Fibroblast of villous mesenchyme (primary cell): ENCODE measurements around the gene UBTD2. TPM values are rescaled to one million over a fixed set of nuclear protein-coding genes. Genes with fewer than 3 reads are reported as not detected.

Experiments used
- DNase-seq: peaks from one replicate; pipeline ENCODE4 v3.0.0-alpha.2; 2010; ENCODE audit warnings: low read depth
- H3K4me3 ChIP-seq: 2 replicates; pipeline ENCODE4 v1.5.1; 2011; ENCODE audit warnings: low read depth, mild to moderate bottlenecking, low read length
- total RNA-seq: library from RNA; depleted of rRNA; stranded (reverse); fragments of >200 nt; gene quantifications from 2 replicates; pipeline ENCODE4 v1.2.3, GENCODE V29; 2012
- TF ChIP-seq, protein P1 (sequence below): IDR thresholded peaks from 2 replicates; pipeline ENCODE4 v1.5.1; 2012; ENCODE audit warnings: low read depth, mild to moderate bottlenecking, low read length; ENCODE audit not compliant: insufficient read depth

UBTD2 gene
- total RNA-seq, 1 donor, result 23.7 TPM

DNA sequence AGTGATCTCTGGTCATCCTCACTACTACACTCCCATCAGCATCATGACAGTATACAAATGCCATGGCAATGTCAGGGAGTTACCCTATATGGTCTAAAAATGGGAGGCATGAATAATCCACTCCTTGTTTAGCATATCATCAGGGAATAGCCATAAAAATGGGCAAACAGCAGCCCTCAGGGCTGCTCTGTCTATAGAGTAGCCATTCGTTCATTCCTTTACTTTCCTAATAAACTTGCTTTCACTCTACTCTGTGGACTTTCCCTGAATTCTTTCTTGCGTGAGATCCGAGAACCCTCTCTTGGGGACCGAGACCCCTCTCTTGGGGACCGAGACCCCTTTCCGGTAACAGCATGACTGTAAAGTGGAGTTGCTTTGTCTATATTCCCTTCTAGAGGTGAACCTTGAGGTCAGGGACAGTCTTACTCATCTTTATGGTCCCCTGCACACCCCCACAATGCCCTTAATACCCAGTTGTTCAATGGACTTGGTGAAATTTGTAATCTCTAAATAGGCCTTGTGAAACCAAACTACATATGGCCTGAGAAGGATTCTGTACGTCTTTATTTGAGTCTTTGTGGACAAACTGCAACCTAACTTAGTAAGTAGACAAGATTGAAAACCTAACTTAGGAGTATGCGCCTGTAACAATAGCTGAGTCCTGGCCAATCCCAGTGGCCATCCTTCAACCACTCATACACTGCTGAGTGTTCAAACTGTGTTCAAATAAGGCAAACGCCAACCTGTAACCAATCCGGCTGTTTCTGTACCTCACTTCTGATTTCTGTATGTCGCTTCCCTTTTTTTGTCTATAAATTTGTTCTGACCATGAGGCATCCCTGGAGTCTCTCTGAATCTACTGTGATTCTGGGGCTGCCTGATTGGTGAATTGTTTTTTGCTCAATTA is 32.3 kb upstream of the UBTD2 start:
- H3K4me3 ChIP-seq, result no peak overlapping the region
- TF ChIP-seq, protein P1, sequence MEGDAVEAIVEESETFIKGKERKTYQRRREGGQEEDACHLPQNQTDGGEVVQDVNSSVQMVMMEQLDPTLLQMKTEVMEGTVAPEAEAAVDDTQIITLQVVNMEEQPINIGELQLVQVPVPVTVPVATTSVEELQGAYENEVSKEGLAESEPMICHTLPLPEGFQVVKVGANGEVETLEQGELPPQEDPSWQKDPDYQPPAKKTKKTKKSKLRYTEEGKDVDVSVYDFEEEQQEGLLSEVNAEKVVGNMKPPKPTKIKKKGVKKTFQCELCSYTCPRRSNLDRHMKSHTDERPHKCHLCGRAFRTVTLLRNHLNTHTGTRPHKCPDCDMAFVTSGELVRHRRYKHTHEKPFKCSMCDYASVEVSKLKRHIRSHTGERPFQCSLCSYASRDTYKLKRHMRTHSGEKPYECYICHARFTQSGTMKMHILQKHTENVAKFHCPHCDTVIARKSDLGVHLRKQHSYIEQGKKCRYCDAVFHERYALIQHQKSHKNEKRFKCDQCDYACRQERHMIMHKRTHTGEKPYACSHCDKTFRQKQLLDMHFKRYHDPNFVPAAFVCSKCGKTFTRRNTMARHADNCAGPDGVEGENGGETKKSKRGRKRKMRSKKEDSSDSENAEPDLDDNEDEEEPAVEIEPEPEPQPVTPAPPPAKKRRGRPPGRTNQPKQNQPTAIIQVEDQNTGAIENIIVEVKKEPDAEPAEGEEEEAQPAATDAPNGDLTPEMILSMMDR, result no peak
- DNase-seq, result no peak

GRCh38 chr5:172313915-172314314 is 30.4 kb upstream of the UBTD2 start:
- no peak overlapping the region for H3K4me3 ChIP-seq
- TF ChIP-seq, protein P1, result no peak
- no peak for DNase-seq

DNA sequence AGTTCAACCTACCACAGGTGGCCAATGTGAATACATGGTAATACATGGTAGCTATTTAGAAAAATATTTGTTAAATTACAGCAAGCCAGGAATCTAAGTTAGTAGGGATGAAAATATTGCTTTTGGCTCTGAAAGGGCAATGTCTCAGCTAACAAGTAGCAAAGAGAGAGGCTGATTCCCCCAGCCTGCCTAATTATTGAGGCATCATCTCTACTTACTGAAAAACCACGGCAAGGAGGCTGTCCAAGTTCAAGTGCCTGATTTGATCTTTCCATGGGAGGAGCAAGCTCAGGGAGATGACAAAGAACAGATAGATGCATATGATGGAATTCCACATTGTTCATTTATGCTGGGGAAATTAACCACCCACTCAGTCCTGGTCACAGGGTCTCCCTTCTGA is 28.7 kb upstream of the UBTD2 start:
- no peak overlapping the region for H3K4me3 ChIP-seq
- no peak for DNase-seq
- TF ChIP-seq, protein P1, result no peak

DNA sequence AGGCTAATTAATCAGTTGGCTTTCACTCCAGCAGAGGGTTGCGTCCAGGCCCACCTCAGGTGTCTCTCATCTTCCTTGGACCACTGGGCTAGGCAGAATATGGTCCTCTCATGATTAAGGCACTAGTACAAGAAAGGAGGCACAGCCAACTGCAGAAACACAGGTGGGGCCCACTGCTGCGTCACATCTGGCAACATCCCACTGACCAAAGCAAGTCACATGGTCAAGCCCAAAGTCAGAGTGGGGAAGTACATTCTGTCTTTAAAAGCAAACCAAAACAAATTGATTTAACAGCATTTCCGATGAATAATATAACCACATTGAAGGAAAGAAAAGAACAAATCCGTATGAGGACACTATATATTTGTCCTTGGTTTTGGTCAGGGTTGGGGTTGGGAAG is 28.0 kb upstream of the UBTD2 start:
- TF ChIP-seq, protein P1, result no peak
- no peak for DNase-seq
- H3K4me3 ChIP-seq, result no peak overlapping the region

DNA sequence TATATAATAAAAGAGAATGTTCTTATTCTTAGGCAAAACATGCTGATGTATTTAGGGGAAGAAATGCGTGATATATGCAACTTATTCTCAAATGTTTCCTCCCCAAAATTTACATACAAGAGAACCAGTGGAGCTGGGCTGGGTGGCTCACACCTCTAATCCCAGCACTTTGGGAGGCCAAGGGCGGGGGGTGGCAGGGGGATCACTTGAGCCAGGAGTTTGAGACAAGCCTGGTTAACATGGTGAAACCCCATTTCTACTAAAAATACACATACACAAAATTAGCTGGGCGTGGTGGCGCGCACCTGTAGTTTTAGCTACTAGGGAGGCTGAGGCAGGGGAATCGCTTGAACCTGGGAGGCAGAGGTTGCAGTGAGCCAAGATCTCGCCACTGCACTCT is 27.5 kb upstream of the UBTD2 start:
- no peak for DNase-seq
- no peak overlapping the region for H3K4me3 ChIP-seq
- TF ChIP-seq, protein P1, result no peak

DNA sequence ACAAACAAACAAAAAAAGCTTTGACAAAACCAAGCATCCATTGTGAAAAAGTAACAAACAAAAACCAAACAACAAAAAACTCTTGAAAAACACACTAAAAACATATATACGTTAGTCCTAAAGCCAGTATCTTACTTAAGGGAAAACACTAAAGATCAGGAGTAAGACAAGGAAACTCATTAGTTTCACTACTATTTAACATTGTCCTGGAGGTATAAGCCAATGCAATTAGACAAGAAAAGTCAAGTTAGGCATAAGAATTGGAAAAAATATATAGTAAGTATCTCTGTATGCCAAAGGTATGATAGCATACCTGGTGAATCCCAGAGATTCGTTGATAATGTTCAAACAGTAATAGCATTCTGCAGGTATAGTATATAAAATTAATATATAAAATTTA is 21.8 kb upstream of the UBTD2 start:
- no peak for DNase-seq
- TF ChIP-seq, protein P1, result no peak
- H3K4me3 ChIP-seq, result no peak overlapping the region
